ENCODE measurements around the gene SEMA3A. TPM values are rescaled to one million over a fixed set of nuclear protein-coding genes. Genes with fewer than 3 reads are reported as not detected.

SEMA3A gene
- total and polyA plus RNA-seq, 8 donors: 0.05 to 0.79 (median 0.46) TPM

- H3K36me3 ChIP-seq: no peaks in the 10 kb centered on the region
- no peaks in the 10 kb centered on the region for H3K4me1 ChIP-seq
- intact Hi-C loops (cut with DNase I): loop anchor here in 1 of 3 donors (5.0 kb wide), 1 partner anchor 1034 kb away; no protein-coding TSS in a partner anchor
- WGBS, 2 donors: 63 to 83% methylated on average over 1 of the region's 1 CpG
- FAIRE-seq: no peak
- DNase-seq: no peak
- no peaks in the 10 kb centered on the region for H3K9me3 ChIP-seq
- no peak for ATAC-seq
- no peak for TF ChIP-seq CTCF (IDR thresholded peaks at IDR 0.05)
- H3K27me3 ChIP-seq: no peaks in the 10 kb centered on the region
- no peak overlapping the region for H3K27ac ChIP-seq
- H3K4me3 ChIP-seq: no peak overlapping the region
Measured at GRCh38 chr7:83983606-83984005, 211.0 kb downstream of the SEMA3A start.

- DNase-seq: no peak
- FAIRE-seq: peak; percentile 90
- peak in 3 of 4 donors; percentile 71 to 81 (median 71) for ATAC-seq
- intact Hi-C loops (cut with DNase I): loop anchor here in 1 of 3 donors (5.0 kb wide), 1 partner anchor 1046 kb away; no protein-coding TSS in a partner anchor
- peak in 3 of 4 donors; percentile 24 to 56 (median 48) for TF ChIP-seq CTCF (IDR thresholded peaks at IDR 0.05)
- Histone ChIP-seq H3K27ac (no peak overlapping the region), H3K27me3 (no peaks in the 10 kb centered on the region), H3K9me3 (no peaks in the 10 kb centered on the region), H3K4me3 (no peak overlapping the region), H3K36me3 (no peaks in the 10 kb centered on the region), H3K4me1 (no peaks in the 10 kb centered on the region)
Measured at GRCh38 chr7:83976302-83976701, 218.3 kb downstream of the SEMA3A start.

GRCh38 chr7:83970081-83970480, 224.5 kb downstream of the SEMA3A start:
- Histone ChIP-seq H3K4me3 (no peak overlapping the region), H3K27me3 (no peaks in the 10 kb centered on the region), H3K36me3 (no peaks in the 10 kb centered on the region), H3K4me1 (no peaks in the 10 kb centered on the region), H3K9me3 (no peaks in the 10 kb centered on the region), H3K27ac (no peak overlapping the region)
- ATAC-seq (no peak), DNase-seq (no peak), FAIRE-seq (no peak)
- no peak for TF ChIP-seq CTCF (IDR thresholded peaks at IDR 0.05)
- intact Hi-C loops (cut with DNase I): no loop called here

- no peak for TF ChIP-seq CTCF (IDR thresholded peaks at IDR 0.05)
- H3K36me3 ChIP-seq: no peaks in the 10 kb centered on the region
- H3K9me3 ChIP-seq: no peaks in the 10 kb centered on the region
- no peak for FAIRE-seq
- no peak overlapping the region for H3K27ac ChIP-seq
- H3K4me1 ChIP-seq: no peaks in the 10 kb centered on the region
- no peak for ATAC-seq
- H3K4me3 ChIP-seq: no peak overlapping the region
- no peak for DNase-seq
- intact Hi-C loops (cut with DNase I): loop anchor here in 1 of 3 donors (10.0 kb wide), 1 partner anchor 1050 kb away; no protein-coding TSS in a partner anchor
- H3K27me3 ChIP-seq: no peaks in the 10 kb centered on the region
Measured at GRCh38 chr7:83964318-83964717, 230.3 kb downstream of the SEMA3A start.

- Histone ChIP-seq H3K9me3 (no peaks in the 10 kb centered on the region), H3K27me3 (no peaks in the 10 kb centered on the region), H3K27ac (no peak overlapping the region), H3K4me3 (no peak overlapping the region), H3K36me3 (no peaks in the 10 kb centered on the region), H3K4me1 (no peaks in the 10 kb centered on the region)
- DNase-seq (no peak), ATAC-seq (no peak), FAIRE-seq (no peak)
- no peak for TF ChIP-seq CTCF (IDR thresholded peaks at IDR 0.05)
- intact Hi-C loops (cut with DNase I): no loop called here
- WGBS, 2 donors: 35 to 50% methylated on average over 3 of the region's 3 CpGs
Measured at GRCh38 chr7:83957333-83957732, 237.3 kb downstream of the SEMA3A start.

Measured in pancreas (tissue), 10 donors.